Subcutaneous adipose tissue (tissue), 4 donors: ENCODE data around the gene MAST3. TPM values are rescaled to one million over a fixed set of nuclear protein-coding genes. Genes with fewer than 3 reads are reported as not detected.

ENCODE experiments used
- total RNA-seq, 4 donors: library from RNA; depleted of rRNA; stranded (reverse); fragments of >200 nt; gene quantifications; one replicate each; pipeline ENCODE4 v1.1.0, GENCODE V29; 2016
- TF ChIP-seq, protein P1 (sequence below): fragments of 450-650 bp; IDR thresholded peaks from one replicate; pipeline ENCODE4 v1.5.1; 2016; ENCODE audit warnings: low read depth, mild to moderate bottlenecking, control low read depth, antibody characterized with exemption, moderate library complexity

The MAST3 gene
- total RNA-seq, 4 donors from 2014 or later = 5.1 to 12.2 (median 6.8) TPM

DNA sequence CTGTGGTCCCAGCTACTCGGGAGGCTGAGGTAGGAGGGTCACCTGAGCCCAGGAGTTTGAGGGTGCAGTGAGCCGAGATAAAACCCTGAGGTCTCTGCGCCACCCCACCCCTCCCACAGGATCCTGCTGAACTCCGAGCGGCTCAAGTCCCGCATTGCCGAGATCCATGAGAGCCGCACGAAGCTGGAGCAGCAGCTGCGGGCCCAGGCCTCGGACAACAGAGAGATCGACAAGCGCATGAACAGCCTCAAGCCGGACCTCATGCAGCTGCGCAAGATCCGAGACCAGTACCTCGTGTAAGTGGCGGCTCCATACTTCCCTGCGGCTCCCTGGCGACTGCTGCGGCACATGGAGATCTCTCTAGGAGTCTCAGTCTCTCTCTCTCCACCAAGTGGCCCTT lies 69.4 kb downstream of the MAST3 start:
- TF ChIP-seq, protein P1, sequence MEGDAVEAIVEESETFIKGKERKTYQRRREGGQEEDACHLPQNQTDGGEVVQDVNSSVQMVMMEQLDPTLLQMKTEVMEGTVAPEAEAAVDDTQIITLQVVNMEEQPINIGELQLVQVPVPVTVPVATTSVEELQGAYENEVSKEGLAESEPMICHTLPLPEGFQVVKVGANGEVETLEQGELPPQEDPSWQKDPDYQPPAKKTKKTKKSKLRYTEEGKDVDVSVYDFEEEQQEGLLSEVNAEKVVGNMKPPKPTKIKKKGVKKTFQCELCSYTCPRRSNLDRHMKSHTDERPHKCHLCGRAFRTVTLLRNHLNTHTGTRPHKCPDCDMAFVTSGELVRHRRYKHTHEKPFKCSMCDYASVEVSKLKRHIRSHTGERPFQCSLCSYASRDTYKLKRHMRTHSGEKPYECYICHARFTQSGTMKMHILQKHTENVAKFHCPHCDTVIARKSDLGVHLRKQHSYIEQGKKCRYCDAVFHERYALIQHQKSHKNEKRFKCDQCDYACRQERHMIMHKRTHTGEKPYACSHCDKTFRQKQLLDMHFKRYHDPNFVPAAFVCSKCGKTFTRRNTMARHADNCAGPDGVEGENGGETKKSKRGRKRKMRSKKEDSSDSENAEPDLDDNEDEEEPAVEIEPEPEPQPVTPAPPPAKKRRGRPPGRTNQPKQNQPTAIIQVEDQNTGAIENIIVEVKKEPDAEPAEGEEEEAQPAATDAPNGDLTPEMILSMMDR = no peak

DNA sequence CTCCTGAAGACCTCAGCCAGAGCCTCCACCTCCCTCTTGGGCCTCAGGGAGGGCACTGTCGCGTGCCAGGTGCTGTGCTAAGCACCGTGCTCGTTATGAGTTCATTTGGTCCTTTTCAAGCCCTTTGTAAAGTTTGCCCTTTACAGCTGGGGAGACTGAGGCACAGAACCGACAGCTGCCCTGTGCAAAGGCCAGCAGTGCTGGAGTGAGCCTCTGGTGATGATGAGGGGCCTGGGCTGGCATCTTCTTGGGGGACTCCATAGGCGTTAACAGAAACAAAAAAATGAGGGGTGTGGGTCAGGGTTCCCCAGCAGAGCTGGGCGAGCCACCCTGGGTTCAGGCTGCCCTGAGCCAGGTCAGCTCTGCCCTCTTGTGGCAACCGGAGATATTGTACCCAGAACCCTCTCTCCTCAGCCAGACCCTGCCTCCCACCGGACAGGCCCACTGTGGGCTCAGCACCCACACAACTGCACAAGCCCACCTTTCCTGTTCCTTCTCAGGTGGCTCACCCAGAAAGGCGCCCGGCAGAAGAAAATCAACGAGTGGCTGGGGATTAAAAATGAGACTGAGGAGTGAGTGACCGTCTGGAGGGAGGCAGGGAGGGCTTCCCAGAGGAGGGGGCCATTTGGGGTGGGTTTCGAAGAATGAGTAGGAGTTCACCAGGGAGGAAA lies 70.5 kb downstream of the MAST3 start:
- TF ChIP-seq, protein P1 = no peak

DNA sequence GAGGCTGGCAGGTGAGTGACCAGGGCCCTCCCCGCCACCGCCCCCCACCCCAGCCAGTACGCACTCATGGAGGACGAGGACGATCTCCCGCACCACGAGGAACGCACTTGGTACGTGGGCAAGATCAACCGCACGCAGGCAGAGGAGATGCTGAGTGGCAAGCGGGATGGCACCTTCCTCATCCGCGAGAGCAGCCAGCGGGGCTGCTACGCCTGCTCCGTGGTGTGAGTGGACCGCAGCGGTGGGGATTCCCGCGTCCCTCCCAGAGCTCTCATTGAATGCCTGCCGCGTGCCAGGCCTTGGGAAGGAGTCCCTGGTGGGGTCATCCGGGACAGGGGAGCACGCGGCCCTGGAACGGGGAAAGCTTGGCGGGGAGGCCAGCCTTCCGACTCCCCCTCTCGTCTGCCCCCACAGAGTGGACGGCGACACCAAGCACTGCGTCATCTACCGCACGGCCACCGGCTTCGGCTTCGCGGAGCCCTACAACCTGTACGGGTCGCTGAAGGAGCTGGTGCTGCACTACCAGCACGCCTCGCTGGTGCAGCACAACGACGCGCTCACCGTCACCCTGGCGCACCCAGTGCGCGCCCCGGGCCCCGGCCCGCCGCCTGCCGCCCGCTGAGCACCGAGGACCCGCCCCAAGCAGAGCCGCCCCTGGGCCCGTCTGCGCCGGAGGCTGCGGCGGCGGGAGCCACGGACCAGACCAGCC lies 71.2 kb downstream of the MAST3 start:
- TF ChIP-seq, protein P1 = no peak

DNA sequence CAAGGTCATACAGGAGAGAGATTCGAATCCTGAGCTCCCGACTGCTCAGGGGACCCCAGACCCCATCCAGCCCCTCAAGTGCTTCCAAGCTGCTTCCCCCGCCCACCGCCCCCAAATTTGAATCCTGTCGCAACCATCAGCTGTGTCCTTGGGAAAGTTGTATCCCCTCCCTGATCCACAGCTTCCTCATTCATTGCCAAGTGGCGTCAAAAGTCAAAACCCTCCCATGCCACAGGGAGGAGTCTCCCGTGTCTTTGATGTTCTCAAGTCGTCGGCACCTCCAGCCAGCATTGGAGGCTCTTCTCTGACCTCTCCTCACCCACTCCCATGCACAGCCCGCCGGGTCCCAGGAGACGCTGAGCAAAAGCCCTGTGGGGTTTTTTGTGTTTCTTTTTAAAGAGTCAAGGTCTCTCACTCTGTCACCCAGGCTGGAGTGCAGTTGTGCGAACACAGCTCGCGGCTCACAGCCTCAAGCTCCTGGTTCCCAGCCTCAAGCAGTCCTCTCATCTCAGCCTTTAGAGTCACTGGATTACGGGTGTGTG lies 73.2 kb downstream of the MAST3 start:
- TF ChIP-seq, protein P1 = no peak

DNA sequence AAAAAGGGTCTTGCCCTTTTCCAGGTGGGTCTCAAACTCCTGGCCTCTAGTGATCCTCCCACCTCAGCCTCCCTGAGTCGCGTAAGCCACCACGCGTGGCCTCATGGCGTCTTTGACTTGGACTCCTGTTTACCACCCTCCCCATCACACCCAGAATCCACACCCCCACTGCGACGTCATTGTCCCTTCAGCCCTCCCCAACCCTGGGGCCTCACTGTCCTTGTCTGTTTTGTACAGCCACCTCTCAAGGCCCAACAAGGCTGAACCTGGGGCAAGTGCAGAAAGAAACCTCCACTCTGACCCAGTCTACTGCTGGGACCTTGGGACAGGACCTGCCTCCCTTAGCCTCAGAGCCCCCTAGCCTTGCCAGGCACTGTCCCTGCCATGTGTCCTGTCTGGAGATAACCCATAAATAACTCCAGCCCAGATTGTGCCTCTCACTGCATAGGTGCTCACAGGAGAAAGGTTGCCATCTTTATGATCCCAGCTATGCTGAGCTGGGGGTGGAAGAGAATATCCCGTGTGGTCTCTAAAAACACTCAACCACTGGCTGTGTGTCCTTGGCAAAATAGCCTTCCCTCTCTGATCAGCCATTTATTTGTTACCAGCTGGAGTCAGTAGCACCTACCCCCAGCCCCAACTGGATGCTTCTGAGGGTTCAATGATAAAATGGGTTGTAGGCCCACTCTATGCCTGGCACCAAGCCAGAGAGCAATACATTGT lies 74.2 kb downstream of the MAST3 start:
- TF ChIP-seq, protein P1 = no peak

DNA sequence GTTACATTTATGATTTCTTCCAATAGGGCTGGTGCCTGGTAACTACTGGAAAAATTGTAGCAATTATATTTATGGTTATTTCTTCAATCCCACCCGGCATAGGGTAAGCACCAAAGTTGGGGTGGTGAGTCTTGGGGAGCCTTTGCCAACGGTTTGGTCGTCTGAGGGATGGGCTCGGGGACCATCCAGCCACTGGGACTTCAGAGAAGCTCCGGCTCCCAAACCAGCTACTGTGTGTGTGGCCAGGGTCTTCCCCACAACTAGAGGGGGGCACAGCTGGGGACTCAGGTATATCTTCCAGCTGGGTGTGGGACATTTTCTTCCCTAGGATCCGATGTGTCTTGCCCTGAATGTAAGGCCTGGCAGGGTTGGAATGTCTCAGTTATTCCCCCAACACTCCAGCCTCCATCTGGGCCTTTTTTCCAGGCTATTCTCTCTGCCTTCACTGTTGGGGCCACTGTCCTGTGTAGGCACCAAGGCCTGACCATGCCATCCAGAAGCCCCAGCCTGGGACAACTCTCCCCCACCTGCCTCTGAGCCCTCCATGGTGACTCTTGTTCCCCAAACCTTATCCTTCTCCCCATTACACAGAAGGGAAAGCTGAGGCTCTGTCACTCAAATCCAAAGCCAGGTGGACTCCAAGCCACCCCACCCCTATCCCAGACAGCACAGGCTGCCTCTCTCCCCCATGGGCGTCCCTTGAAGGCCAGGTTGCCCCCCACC lies 74.9 kb downstream of the MAST3 start:
- TF ChIP-seq, protein P1 = no peak
